Raji (cell line): Measurements from ENCODE around the gene WRNIP1.

Source experiments
- POLR2A ChIP-seq: IDR thresholded peaks from 2 replicates; pipeline ENCODE4 v1.6.1; 2011; ENCODE audit warnings: low read depth, low read length, control low read depth; ENCODE audit not compliant: insufficient read depth

The WRNIP1 gene

DNA sequence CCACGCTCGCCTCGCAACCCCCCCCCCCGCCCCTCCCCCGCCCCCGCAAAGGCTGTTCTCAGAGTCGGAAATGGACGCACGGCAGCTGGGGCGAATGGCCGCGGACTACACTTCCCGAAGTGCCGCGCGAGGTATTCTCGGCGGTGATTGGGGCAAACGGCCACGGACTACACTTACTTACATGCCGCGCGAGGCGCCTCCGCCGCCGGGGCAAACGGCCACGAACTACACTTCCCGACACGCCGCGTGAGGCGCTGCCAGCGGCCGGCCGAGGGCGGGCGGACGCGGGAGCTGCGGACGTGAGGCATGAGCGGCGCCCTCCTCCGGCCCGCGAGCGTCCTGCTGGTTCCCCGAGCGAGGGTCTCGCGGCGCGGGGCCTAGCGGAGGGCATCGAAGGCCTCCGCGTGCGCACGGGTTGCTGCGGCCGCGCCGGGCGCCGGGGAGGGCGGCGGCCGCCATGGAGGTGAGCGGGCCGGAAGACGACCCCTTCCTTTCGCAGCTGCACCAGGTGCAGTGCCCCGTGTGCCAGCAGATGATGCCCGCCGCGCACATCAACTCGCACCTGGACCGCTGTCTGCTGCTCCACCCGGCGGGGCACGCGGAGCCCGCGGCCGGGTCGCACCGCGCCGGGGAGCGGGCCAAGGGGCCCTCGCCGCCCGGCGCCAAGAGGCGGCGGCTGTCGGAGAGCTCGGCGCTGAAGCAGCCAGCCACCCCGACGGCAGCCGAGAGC is at the start of gene WRNIP1:
Gene WRNIP1 (plus strand): TSS at position 228 of the 730 bp plus-strand sequence. CDS start 230 bp downstream, at position 458.
- peak; percentile 76 for TF ChIP-seq POLR2A

DNA sequence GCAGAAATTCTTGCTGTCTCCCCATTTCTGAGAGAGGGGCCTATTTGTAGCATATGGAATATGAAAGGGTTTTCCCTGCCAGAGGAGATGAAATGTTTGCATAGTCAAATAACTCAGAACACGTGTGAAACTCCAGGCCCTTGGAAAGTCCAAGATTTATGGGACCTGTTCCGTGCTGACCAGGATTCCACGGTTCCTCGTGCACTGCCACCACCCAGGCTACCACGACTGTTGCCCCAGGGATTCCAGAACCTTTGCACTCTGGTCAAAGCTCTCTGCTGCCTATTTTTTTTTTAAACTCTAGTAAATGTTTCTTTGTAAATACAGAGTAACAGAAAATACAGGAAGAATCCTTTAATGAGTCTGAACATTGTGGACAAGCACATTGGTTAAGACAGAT is 49.5 kb upstream of the WRNIP1 start:
- TF ChIP-seq POLR2A, result no peak

DNA sequence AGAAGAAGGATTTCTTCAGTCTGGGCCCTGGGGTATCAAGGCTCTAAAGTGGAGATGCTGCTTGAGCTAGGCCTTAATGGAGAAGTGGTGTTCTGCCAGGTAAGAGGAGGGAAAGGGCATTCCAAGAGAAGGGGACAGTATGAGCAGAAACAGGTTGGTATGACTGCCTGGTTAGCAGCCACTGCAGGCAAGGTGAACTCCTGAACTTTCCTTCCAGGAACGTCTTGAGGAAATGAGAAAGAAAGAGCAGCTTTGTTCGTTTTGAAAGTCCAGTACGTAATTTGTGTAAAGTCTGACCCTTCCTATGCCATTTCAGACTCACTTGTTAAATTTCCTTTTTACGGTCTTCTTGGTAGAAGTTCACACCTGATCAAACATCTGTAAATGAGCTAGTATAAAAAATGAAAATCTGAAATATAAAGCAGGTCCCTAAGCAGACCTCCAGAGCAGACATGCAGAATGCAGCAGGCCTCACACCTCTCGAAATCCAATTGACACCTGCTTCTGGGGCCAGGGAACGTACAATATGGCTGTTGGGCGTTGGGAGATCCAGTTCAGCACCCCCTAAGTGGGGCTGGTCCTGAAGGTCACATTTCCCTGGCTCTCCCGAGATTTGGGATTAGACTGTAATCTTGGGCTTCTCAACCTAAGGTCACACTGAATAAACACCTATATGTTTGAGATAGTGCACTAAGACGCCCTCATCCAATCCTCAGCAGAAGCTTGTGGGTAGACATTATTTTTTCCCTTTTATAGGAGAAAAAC is 48.1 kb upstream of the WRNIP1 start:
- TF ChIP-seq POLR2A, result no peak

DNA sequence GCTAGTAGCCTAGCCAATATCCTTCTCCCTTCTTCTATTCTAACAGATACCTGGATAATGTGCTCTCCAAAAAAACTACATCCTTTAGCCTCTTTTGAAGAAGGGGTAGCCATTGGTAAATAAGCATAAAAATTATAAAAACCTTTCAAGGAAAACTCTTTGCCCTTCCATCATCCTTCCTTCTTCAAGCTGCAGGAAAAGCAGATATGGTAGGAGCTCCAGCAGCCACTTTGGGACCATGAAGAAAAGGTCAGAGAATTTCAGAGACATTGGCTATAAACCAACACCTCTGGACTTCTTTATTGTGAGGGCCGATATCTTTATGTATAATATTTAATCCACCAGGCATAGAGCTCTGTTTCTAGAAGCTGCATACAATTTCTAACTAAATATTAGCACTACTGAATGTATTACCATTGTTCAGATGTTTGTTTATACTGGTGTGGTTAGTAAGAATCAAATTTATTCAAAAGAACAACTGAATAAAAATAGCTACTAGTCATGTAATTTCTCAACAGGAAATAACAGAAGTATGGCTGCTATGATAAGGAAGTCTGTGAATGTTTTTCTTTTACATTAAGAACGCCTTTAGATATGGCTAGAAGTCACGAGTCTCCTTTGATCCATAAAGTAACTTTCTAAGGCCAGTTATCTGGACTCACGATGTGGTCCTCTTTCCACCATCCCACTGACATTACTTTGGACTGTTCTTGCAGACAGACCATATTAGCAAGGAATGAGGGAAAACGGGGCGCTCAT is 46.7 kb upstream of the WRNIP1 start:
- no peak for TF ChIP-seq POLR2A

DNA sequence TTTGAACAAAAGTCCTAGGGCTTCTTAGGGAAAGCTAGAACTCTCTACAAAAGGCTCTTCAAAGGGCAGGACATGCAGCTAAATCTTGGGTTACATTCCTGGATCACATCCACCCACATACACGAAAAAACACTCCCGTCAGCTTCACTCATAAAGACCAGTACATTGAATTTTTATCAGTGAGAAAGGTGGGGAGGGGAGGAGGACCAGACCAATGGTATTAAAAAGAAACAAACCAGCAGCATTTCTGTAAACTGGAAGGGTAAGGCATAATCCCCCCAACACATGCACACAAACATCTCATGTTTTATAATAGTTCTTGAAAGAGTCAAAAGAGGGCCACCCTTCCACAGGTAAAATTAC is 46.1 kb upstream of the WRNIP1 start:
- no peak for TF ChIP-seq POLR2A

- no peak for TF ChIP-seq POLR2A
These were observed 44.0 kb upstream of the WRNIP1 start for GRCh38 chr6:2721219-2721618.

- TF ChIP-seq POLR2A, result no peak
These were observed 39.7 kb upstream of the WRNIP1 start for GRCh38 chr6:2725364-2725988.

DNA sequence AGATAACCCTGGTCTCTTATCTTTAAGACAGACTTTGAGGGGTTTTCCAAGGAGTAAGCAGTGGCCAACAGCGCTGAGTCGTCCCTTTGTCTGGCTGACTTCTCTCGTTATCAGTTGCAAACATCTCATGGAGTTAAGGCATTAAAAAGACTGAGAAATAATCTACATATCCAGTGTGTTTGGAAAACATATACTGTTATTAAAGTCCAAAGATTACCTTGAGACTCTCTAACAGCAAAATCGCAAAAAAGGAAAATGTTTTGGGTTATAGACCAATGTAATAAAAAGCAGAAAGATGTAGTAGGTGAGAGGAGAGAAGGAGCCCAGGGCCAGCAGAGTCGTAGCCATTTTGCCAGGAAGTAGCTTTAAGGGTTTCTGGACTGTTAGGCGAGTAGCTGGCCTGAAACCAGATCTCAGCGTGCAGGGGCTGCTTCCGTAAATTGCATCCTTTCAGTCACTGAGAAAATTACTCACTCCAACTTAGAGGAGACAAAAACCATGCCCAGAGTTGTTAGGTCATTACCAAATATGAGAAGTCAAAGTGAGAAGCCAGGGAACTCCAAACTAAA is 39.1 kb upstream of the WRNIP1 start:
- no peak for TF ChIP-seq POLR2A

GRCh38 chr6:2729921-2730320 is 35.3 kb upstream of the WRNIP1 start:
- TF ChIP-seq POLR2A, result no peak

- no peak for TF ChIP-seq POLR2A
These were observed 34.7 kb upstream of the WRNIP1 start for GRCh38 chr6:2730353-2731107.

DNA sequence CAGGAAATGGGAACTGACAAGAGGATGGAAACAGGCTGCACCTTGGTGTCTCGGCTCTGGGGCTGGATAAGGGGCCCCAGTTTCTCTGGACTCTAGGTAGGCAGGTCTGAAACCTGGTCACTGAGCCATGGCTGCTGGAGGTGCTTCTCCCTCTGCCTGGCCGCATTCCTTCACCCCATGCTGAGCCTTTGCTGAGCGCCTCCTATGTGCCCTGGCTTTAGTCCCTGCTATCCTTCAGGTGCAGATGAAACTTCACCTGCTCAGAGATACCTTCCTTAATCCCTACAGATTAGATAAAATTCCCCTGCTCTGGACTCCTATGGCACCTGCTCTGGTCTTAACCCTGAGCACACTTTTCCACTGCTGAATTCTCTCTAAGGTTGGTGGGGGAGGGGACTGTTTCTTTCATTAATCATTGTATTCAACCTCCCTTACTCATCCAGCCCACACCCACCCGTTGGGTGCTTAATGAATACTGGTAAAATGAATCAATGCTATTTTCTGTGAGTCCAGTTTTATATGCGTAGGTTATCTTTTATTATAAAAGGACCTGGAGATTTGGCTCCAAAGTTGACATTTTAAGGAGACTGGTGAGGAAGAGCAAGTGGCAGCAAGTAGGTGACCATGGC is 33.8 kb upstream of the WRNIP1 start:
- TF ChIP-seq POLR2A, result no peak

- TF ChIP-seq POLR2A, result no peak
These were observed 32.6 kb upstream of the WRNIP1 start for GRCh38 chr6:2732503-2733089.

GRCh38 chr6:2733324-2733723 is 31.9 kb upstream of the WRNIP1 start:
- TF ChIP-seq POLR2A, result peak; percentile 51; the same call in 1 of the 2 replicates
